ENCODE data around the gene GXYLT2.

GXYLT2 gene

GRCh38 chr3:72860846-72861245 lies 27.0 kb upstream of the GXYLT2 start:
- Histone ChIP-seq H3K9me3 (ENCODE audit: control insufficient read depth in 2 of 2, low read length in 2 of 2) (no peaks in the 10 kb centered on the region), H3K27me3 (ENCODE audit: control insufficient read depth in 2 of 2, insufficient read depth in 2 of 2, low read length in 2 of 2) (no peaks in the 10 kb centered on the region), H3K4me1 (ENCODE audit: control insufficient read depth in 2 of 2, insufficient read depth in 2 of 2, low read length in 2 of 2) (no peaks in the 10 kb centered on the region), H3K27ac (ENCODE audit: low read depth in 2 of 2, low read length in 2 of 2) (no peak overlapping the region), H3K4me3 (ENCODE audit: low read length in 2 of 2) (no peak overlapping the region), H3K9ac (ENCODE audit: low read depth in 1 of 2, low read length in 2 of 2) (no peak overlapping the region), H3K36me3 (ENCODE audit: control insufficient read depth in 2 of 2, insufficient read depth in 2 of 2, low read length in 2 of 2) (no peaks in the 10 kb centered on the region)

GRCh38 chr3:72862314-72863090 lies 25.3 kb upstream of the GXYLT2 start:
- Histone ChIP-seq H3K9me3 (ENCODE audit: control insufficient read depth in 2 of 2, low read length in 2 of 2) (no peaks in the 10 kb centered on the region), H3K4me3 (ENCODE audit: low read length in 2 of 2) (no peak overlapping the region), H3K36me3 (ENCODE audit: control insufficient read depth in 2 of 2, insufficient read depth in 2 of 2, low read length in 2 of 2) (no peaks in the 10 kb centered on the region), H3K9ac (ENCODE audit: low read depth in 1 of 2, low read length in 2 of 2) (no peak overlapping the region), H3K27me3 (ENCODE audit: control insufficient read depth in 2 of 2, insufficient read depth in 2 of 2, low read length in 2 of 2) (no peaks in the 10 kb centered on the region), H3K27ac (ENCODE audit: low read depth in 2 of 2, low read length in 2 of 2) (no peak overlapping the region), H3K4me1 (ENCODE audit: control insufficient read depth in 2 of 2, insufficient read depth in 2 of 2, low read length in 2 of 2) (no peaks in the 10 kb centered on the region)

DNA sequence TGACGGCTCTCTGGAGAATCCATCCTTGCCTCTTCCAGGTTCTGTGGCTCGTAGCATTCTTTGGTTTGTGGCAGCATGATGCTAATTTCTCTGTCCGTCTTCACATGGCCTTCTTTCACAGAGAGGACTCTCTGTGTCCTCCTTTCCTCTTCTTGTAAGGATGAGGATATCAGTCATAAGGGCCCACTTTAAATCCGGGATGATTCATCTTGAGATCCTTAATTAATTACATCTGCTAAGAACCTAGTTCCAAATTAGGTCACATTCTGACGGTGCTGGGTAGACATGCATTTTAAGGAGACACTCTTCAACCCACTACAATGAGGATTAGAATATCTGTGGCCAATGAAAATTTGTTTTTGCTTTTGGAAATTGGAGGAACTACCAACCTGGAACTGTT lies 15.7 kb upstream of the GXYLT2 start:
- H3K9me3 ChIP-seq (ENCODE audit: control insufficient read depth in 2 of 2, low read length in 2 of 2) = no peaks in the 10 kb centered on the region
- H3K4me1 ChIP-seq (ENCODE audit: control insufficient read depth in 2 of 2, insufficient read depth in 2 of 2, low read length in 2 of 2) = peaks cover 0 to 6% of the 10 kb centered on the region in 2 donors
- no peak overlapping the region for H3K4me3 ChIP-seq (ENCODE audit: low read length in 2 of 2)
- H3K27me3 ChIP-seq (ENCODE audit: control insufficient read depth in 2 of 2, insufficient read depth in 2 of 2, low read length in 2 of 2) = no peaks in the 10 kb centered on the region
- H3K27ac ChIP-seq (ENCODE audit: low read depth in 2 of 2, low read length in 2 of 2) = no peak overlapping the region
- no peak overlapping the region for H3K9ac ChIP-seq (ENCODE audit: low read depth in 1 of 2, low read length in 2 of 2)
- no peaks in the 10 kb centered on the region for H3K36me3 ChIP-seq (ENCODE audit: control insufficient read depth in 2 of 2, insufficient read depth in 2 of 2, low read length in 2 of 2)

GRCh38 chr3:72887343-72887704 lies 522 bp upstream of the GXYLT2 start:
- no peaks in the 10 kb centered on the region for H3K9me3 ChIP-seq (ENCODE audit: control insufficient read depth in 2 of 2, low read length in 2 of 2)
- peak overlapping the region; percentile 72 to 80 for H3K4me3 ChIP-seq (ENCODE audit: low read length in 2 of 2)
- H3K27ac ChIP-seq (ENCODE audit: low read depth in 2 of 2, low read length in 2 of 2) = no peak overlapping the region
- H3K27me3 ChIP-seq (ENCODE audit: control insufficient read depth in 2 of 2, insufficient read depth in 2 of 2, low read length in 2 of 2) = no peaks in the 10 kb centered on the region
- peak overlapping the region in 1 of 2 donors; percentile 61 for H3K9ac ChIP-seq (ENCODE audit: low read depth in 1 of 2, low read length in 2 of 2)
- peaks cover 7 to 14% of the 10 kb centered on the region in 2 donors for H3K4me1 ChIP-seq (ENCODE audit: control insufficient read depth in 2 of 2, insufficient read depth in 2 of 2, low read length in 2 of 2)
- H3K36me3 ChIP-seq (ENCODE audit: control insufficient read depth in 2 of 2, insufficient read depth in 2 of 2, low read length in 2 of 2) = no peaks in the 10 kb centered on the region

GRCh38 chr3:72888546-72889309 lies 882 bp downstream of the GXYLT2 start:
- no peaks in the 10 kb centered on the region for H3K9me3 ChIP-seq (ENCODE audit: control insufficient read depth in 2 of 2, low read length in 2 of 2)
- no peak overlapping the region for H3K27ac ChIP-seq (ENCODE audit: low read depth in 2 of 2, low read length in 2 of 2)
- no peaks in the 10 kb centered on the region for H3K27me3 ChIP-seq (ENCODE audit: control insufficient read depth in 2 of 2, insufficient read depth in 2 of 2, low read length in 2 of 2)
- H3K9ac ChIP-seq (ENCODE audit: low read depth in 1 of 2, low read length in 2 of 2) = peak overlapping the region; percentile 44 to 69
- peak overlapping the region; percentile 68 to 72 for H3K4me3 ChIP-seq (ENCODE audit: low read length in 2 of 2)
- H3K36me3 ChIP-seq (ENCODE audit: control insufficient read depth in 2 of 2, insufficient read depth in 2 of 2, low read length in 2 of 2) = no peaks in the 10 kb centered on the region
- peaks cover 7 to 14% of the 10 kb centered on the region in 2 donors for H3K4me1 ChIP-seq (ENCODE audit: control insufficient read depth in 2 of 2, insufficient read depth in 2 of 2, low read length in 2 of 2)

DNA sequence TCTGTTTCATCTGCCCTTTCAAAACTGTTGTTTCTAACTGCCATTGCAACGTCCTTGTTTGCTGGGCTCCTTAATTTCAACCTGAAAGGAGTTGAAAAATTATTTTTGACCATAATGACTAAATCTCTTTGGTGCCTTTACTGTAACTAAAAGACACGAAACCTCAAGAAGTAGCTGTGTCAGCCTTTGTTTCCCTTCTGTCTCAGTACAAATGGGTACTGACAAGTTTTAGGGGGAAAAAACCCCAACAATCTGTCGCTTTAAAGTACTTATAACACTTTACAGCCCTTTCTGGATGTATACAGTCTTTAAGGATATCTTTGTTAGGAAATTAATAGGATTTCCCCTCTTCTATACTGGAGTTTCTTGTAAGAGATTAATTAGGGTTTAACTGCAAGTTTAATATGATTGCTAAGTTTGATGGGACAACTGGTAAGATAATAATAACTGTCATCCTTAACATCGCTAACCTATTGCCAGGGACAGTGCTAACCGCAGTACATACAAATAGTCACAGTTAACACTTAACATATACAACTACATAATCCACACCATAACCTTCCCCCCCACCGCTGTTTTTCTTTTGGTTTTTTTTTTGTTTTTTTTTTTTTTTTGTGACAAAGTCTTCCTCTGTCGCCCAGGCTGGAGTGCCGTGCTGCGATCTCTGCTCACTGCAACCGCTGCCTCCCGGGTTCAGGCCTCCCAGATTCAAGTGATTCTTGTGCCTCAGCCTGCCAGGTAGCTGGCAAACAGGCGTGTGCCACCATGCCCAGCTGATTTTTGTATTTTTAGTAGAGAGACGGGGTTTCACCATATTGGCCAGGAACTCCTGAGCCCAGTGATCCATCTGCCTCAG lies 1.7 kb downstream of the GXYLT2 start:
- Histone ChIP-seq H3K27me3 (ENCODE audit: control insufficient read depth in 2 of 2, insufficient read depth in 2 of 2, low read length in 2 of 2) (no peaks in the 10 kb centered on the region), H3K4me1 (ENCODE audit: control insufficient read depth in 2 of 2, insufficient read depth in 2 of 2, low read length in 2 of 2) (peaks cover 7 to 14% of the 10 kb centered on the region in 2 donors), H3K36me3 (ENCODE audit: control insufficient read depth in 2 of 2, insufficient read depth in 2 of 2, low read length in 2 of 2) (no peaks in the 10 kb centered on the region), H3K9me3 (ENCODE audit: control insufficient read depth in 2 of 2, low read length in 2 of 2) (no peaks in the 10 kb centered on the region), H3K4me3 (ENCODE audit: low read length in 2 of 2) (peak overlapping the region; percentile 8 to 37), H3K9ac (ENCODE audit: low read depth in 1 of 2, low read length in 2 of 2) (no peak overlapping the region), H3K27ac (ENCODE audit: low read depth in 2 of 2, low read length in 2 of 2) (no peak overlapping the region)

DNA sequence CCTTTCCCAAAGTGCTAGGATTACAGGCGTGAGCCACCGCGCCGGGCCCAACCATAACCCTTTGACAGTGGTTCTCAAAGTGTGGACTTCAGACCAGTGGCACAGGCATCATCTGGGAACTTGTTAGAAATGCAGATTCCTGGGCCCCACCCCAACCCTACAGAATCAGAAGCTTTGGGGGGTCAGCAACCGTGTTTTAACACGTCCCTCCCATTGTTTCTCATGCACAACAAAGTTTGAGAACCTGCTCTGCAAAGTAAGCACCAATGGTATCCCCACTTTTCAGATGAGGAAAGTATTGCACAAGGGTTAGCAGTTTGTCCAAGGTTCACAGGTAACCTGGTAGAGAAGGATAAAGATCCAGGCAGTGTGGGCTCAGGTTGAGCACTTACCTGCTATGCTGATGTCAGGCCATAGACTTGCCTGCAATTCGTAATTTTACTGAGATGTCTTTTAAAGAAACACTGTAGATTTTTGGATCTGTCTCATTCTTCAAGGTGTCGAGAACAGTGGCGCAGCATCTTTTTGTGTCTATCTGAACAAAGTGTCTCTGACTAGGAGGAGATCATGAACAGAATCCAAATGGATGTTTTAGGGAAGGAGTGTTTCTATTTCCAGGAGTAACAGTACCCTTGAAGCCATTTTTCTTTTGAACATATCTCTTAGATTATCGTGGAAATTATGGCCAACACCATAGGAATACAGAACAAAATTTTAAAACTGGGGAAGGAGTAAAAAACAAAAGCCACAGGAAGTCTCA lies 2.5 kb downstream of the GXYLT2 start:
- no peak overlapping the region for H3K4me3 ChIP-seq (ENCODE audit: low read length in 2 of 2)
- H3K36me3 ChIP-seq (ENCODE audit: control insufficient read depth in 2 of 2, insufficient read depth in 2 of 2, low read length in 2 of 2) = no peaks in the 10 kb centered on the region
- no peak overlapping the region for H3K27ac ChIP-seq (ENCODE audit: low read depth in 2 of 2, low read length in 2 of 2)
- no peak overlapping the region for H3K9ac ChIP-seq (ENCODE audit: low read depth in 1 of 2, low read length in 2 of 2)
- no peaks in the 10 kb centered on the region for H3K9me3 ChIP-seq (ENCODE audit: control insufficient read depth in 2 of 2, low read length in 2 of 2)
- H3K27me3 ChIP-seq (ENCODE audit: control insufficient read depth in 2 of 2, insufficient read depth in 2 of 2, low read length in 2 of 2) = no peaks in the 10 kb centered on the region
- peaks cover 7 to 14% of the 10 kb centered on the region in 2 donors for H3K4me1 ChIP-seq (ENCODE audit: control insufficient read depth in 2 of 2, insufficient read depth in 2 of 2, low read length in 2 of 2)

GRCh38 chr3:72891053-72891855 lies 3.4 kb downstream of the GXYLT2 start:
- Histone ChIP-seq H3K9ac (ENCODE audit: low read depth in 1 of 2, low read length in 2 of 2) (no peak overlapping the region), H3K4me3 (ENCODE audit: low read length in 2 of 2) (no peak overlapping the region), H3K4me1 (ENCODE audit: control insufficient read depth in 2 of 2, insufficient read depth in 2 of 2, low read length in 2 of 2) (peaks cover 7 to 14% of the 10 kb centered on the region in 2 donors), H3K27me3 (ENCODE audit: control insufficient read depth in 2 of 2, insufficient read depth in 2 of 2, low read length in 2 of 2) (no peaks in the 10 kb centered on the region), H3K27ac (ENCODE audit: low read depth in 2 of 2, low read length in 2 of 2) (peak overlapping the region; percentile 10 to 41), H3K36me3 (ENCODE audit: control insufficient read depth in 2 of 2, insufficient read depth in 2 of 2, low read length in 2 of 2) (no peaks in the 10 kb centered on the region), H3K9me3 (ENCODE audit: control insufficient read depth in 2 of 2, low read length in 2 of 2) (no peaks in the 10 kb centered on the region)

Data from mucosa of rectum (tissue), 2 donors.